ENCODE measurements around the gene ZNF710.
A peak's percentile ranks its signal among the peaks of the same experiment; 100 is the strongest.

ZNF710 gene

DNA sequence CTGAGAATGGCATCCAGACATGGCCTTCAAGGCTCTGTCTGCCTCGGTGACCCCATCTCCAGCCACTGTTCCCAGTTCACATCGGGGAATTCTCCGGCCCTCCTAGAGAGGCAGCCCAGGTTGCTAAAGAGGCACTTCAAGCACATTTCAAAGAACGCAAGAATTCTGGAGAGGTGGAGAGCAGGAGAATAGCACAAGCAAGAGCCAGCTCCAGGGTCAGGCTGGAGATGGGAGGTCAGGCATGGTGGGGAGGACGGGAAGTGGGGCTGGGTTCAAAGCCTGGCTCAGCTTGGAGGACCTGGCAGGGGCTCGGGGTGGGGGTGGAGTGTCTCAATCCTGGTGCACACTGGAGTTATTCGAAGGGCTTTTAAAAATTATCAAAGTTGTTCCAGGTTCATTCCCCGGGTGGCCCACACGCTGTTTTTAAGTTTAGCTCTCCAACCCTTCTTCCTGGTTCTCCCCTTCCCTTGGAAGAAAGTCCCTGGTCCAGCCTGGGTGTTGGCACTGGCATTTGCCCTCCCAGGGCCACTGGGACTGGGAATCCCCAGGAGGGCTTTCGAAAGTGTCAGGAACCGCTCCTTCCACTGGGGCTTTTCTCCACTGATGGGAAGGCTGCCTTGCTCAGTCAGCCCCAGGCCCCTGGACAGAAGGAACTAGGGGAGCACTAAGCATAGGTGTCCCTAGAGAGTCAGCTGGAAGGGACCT, 35.8 kb downstream of the ZNF710 start:
- H3K79me1 ChIP-seq (ENCODE audit: low read depth, low read length): peaks cover 8% of the 10 kb centered on the region
- no peaks in the 10 kb centered on the region for H3K36me3 ChIP-seq (replicated peaks in 1 of 2; ENCODE audit: control insufficient read depth in 2 of 2, insufficient read depth in 2 of 2, low read length in 2 of 2)
- peak overlapping the region; percentile 68 for H2BK12ac ChIP-seq (ENCODE audit: low read length)
- H3K27ac ChIP-seq (replicated peaks; ENCODE audit: low read length): peak overlapping the region; percentile 81
- peak overlapping the region; percentile 42 for H3K14ac ChIP-seq (ENCODE audit: low read length)
- no peak overlapping the region for H4K91ac ChIP-seq (ENCODE audit: low read depth, low read length, poor library complexity)
- no peak overlapping the region for H4K8ac ChIP-seq (ENCODE audit: low read depth, low read length)
- H2BK5ac ChIP-seq (ENCODE audit: low read length): peak overlapping the region; percentile 58
- H2AFZ ChIP-seq (ENCODE audit: low read length): no peak overlapping the region
- H3K27me3 ChIP-seq (ENCODE audit: control insufficient read depth in 3 of 3, insufficient read depth in 3 of 3, low read depth in 1 of 3, low read length in 3 of 3): no peaks in the 10 kb centered on the region
- H3K4me3 ChIP-seq (ENCODE audit: low read length in 2 of 2): no peak overlapping the region
- H3K9me3 ChIP-seq (replicated peaks in 1 of 2; ENCODE audit: control insufficient read depth in 2 of 2, insufficient read depth in 1 of 2, low read depth in 1 of 2, low read length in 2 of 2): no peaks in the 10 kb centered on the region
- peak overlapping the region; percentile 94 for H2AK5ac ChIP-seq (ENCODE audit: low read depth, low read length)
- peak overlapping the region; percentile 56 for H3K23ac ChIP-seq (ENCODE audit: low read depth, low read length, poor library complexity)
- H2BK15ac ChIP-seq (ENCODE audit: low read length): peak overlapping the region; percentile 63
- H3K18ac ChIP-seq (ENCODE audit: low read length): peak overlapping the region; percentile 68
- H2BK120ac ChIP-seq (ENCODE audit: low read depth, low read length): no peak overlapping the region
- H3K9ac ChIP-seq (ENCODE audit: low read depth, low read length, poor library complexity): no peak overlapping the region
- no peak for DNase-seq (ENCODE audit: low spot score)
- no CpG with 5 or more reads among the region's 11 CpGs for WGBS, 2 donors (ENCODE audit: extremely low coverage in 2 of 2, insufficient read length in 2 of 2, insufficient replicate concordance in 1 of 2)
- no peak overlapping the region for H3K4ac ChIP-seq (ENCODE audit: low read length)
- H3K4me2 ChIP-seq (ENCODE audit: insufficient read depth, low read length, poor library complexity, severe bottlenecking): no peak overlapping the region
- H3K4me1 ChIP-seq (ENCODE audit: control insufficient read depth in 2 of 2, insufficient read depth in 1 of 2, low read depth in 1 of 2, low read length in 2 of 2): peaks cover 42 to 46% of the 10 kb centered on the region in 2 donors

DNA sequence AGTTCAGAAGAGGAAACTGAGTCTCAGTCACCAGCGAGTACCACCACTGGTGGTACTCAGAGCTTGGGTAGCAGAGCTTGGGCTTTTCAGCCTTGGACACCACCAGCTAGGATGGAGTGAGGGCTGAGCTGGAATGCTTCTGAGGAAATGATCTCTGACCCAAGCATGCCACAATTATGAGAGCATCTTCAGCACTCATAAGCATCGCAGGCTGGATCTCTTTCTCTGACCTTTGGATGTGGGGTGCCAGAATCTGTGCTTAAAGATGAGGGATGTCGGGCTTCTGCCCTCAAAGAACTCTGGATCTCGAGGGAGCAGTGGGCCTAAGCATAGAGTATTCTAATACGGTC, 36.4 kb downstream of the ZNF710 start:
- Histone ChIP-seq H3K4me2 (ENCODE audit: insufficient read depth, low read length, poor library complexity, severe bottlenecking) (no peak overlapping the region), H4K91ac (ENCODE audit: low read depth, low read length, poor library complexity) (no peak overlapping the region), H2BK5ac (ENCODE audit: low read length) (peak overlapping the region; percentile 58), H2BK15ac (ENCODE audit: low read length) (peak overlapping the region; percentile 63), H2AK5ac (ENCODE audit: low read depth, low read length) (peak overlapping the region; percentile 49), H2AFZ (ENCODE audit: low read length) (no peak overlapping the region), H3K4me3 (ENCODE audit: low read length in 2 of 2) (no peak overlapping the region), H3K9me3 (replicated peaks in 1 of 2; ENCODE audit: control insufficient read depth in 2 of 2, insufficient read depth in 1 of 2, low read depth in 1 of 2, low read length in 2 of 2) (no peaks in the 10 kb centered on the region), H3K27ac (replicated peaks; ENCODE audit: low read length) (no peak overlapping the region), H2BK12ac (ENCODE audit: low read length) (peak overlapping the region; percentile 68), H3K18ac (ENCODE audit: low read length) (peak overlapping the region; percentile 55), H3K4me1 (ENCODE audit: control insufficient read depth in 2 of 2, insufficient read depth in 1 of 2, low read depth in 1 of 2, low read length in 2 of 2) (peaks cover 43 to 51% of the 10 kb centered on the region in 2 donors), H3K79me1 (ENCODE audit: low read depth, low read length) (peaks cover 9% of the 10 kb centered on the region), H3K4ac (ENCODE audit: low read length) (no peak overlapping the region), H4K8ac (ENCODE audit: low read depth, low read length) (no peak overlapping the region), H3K27me3 (ENCODE audit: control insufficient read depth in 3 of 3, insufficient read depth in 3 of 3, low read depth in 1 of 3, low read length in 3 of 3) (no peaks in the 10 kb centered on the region), H3K9ac (ENCODE audit: low read depth, low read length, poor library complexity) (no peak overlapping the region), H3K14ac (ENCODE audit: low read length) (no peak overlapping the region), H2BK120ac (ENCODE audit: low read depth, low read length) (no peak overlapping the region), H3K23ac (ENCODE audit: low read depth, low read length, poor library complexity) (peak overlapping the region; percentile 18), H3K36me3 (replicated peaks in 1 of 2; ENCODE audit: control insufficient read depth in 2 of 2, insufficient read depth in 2 of 2, low read length in 2 of 2) (peaks cover 0 to 2% of the 10 kb centered on the region in 2 donors)
- DNase-seq (ENCODE audit: low spot score): no peak
- no CpG with 5 or more reads among the region's 5 CpGs for WGBS, 2 donors (ENCODE audit: extremely low coverage in 2 of 2, insufficient read length in 2 of 2, insufficient replicate concordance in 1 of 2)

GRCh38 chr15:90037961-90038631, 37.0 kb downstream of the ZNF710 start:
- no peak overlapping the region for H4K91ac ChIP-seq (ENCODE audit: low read depth, low read length, poor library complexity)
- no CpG with 5 or more reads among the region's 14 CpGs for WGBS, 2 donors (ENCODE audit: extremely low coverage in 2 of 2, insufficient read length in 2 of 2, insufficient replicate concordance in 1 of 2)

GRCh38 chr15:90038632-90039095, 37.5 kb downstream of the ZNF710 start:
- peaks cover 10% of the 10 kb centered on the region for H3K79me1 ChIP-seq (ENCODE audit: low read depth, low read length)
- no peak overlapping the region for H4K91ac ChIP-seq (ENCODE audit: low read depth, low read length, poor library complexity)
- no peak overlapping the region for H2BK120ac ChIP-seq (ENCODE audit: low read depth, low read length)
- no peaks in the 10 kb centered on the region for H3K27me3 ChIP-seq (ENCODE audit: control insufficient read depth in 3 of 3, insufficient read depth in 3 of 3, low read depth in 1 of 3, low read length in 3 of 3)
- no peak overlapping the region for H2BK5ac ChIP-seq (ENCODE audit: low read length)
- no peak overlapping the region for H3K27ac ChIP-seq (replicated peaks; ENCODE audit: low read length)
- H3K36me3 ChIP-seq (replicated peaks in 1 of 2; ENCODE audit: control insufficient read depth in 2 of 2, insufficient read depth in 2 of 2, low read length in 2 of 2): peaks cover 0 to 4% of the 10 kb centered on the region in 2 donors
- H3K4me3 ChIP-seq (ENCODE audit: low read length in 2 of 2): no peak overlapping the region
- H2BK15ac ChIP-seq (ENCODE audit: low read length): no peak overlapping the region
- no peak for DNase-seq (ENCODE audit: low spot score)
- no peak overlapping the region for H3K14ac ChIP-seq (ENCODE audit: low read length)
- no peak overlapping the region for H3K18ac ChIP-seq (ENCODE audit: low read length)
- H4K8ac ChIP-seq (ENCODE audit: low read depth, low read length): no peak overlapping the region
- H2BK12ac ChIP-seq (ENCODE audit: low read length): no peak overlapping the region
- H3K4ac ChIP-seq (ENCODE audit: low read length): no peak overlapping the region
- WGBS, 2 donors (ENCODE audit: extremely low coverage in 2 of 2, insufficient read length in 2 of 2, insufficient replicate concordance in 1 of 2): no CpG with 5 or more reads among the region's 3 CpGs
- H2AFZ ChIP-seq (ENCODE audit: low read length): no peak overlapping the region
- no peak overlapping the region for H3K4me2 ChIP-seq (ENCODE audit: insufficient read depth, low read length, poor library complexity, severe bottlenecking)
- no peak overlapping the region for H3K9ac ChIP-seq (ENCODE audit: low read depth, low read length, poor library complexity)
- no peak overlapping the region for H2AK5ac ChIP-seq (ENCODE audit: low read depth, low read length)
- H3K23ac ChIP-seq (ENCODE audit: low read depth, low read length, poor library complexity): no peak overlapping the region
- peaks cover 54 to 56% of the 10 kb centered on the region in 2 donors for H3K4me1 ChIP-seq (ENCODE audit: control insufficient read depth in 2 of 2, insufficient read depth in 1 of 2, low read depth in 1 of 2, low read length in 2 of 2)
- no peaks in the 10 kb centered on the region for H3K9me3 ChIP-seq (replicated peaks in 1 of 2; ENCODE audit: control insufficient read depth in 2 of 2, insufficient read depth in 1 of 2, low read depth in 1 of 2, low read length in 2 of 2)

More at GRCh38 chr15:90037961-90038631, 37.0 kb downstream of the ZNF710 start:
- Histone ChIP-seq H2BK120ac (ENCODE audit: low read depth, low read length) (no peak overlapping the region), H2BK15ac (ENCODE audit: low read length) (no peak overlapping the region), H2BK5ac (ENCODE audit: low read length) (no peak overlapping the region), H2AK5ac (ENCODE audit: low read depth, low read length) (peak overlapping the region; percentile 49), H3K36me3 (replicated peaks in 1 of 2; ENCODE audit: control insufficient read depth in 2 of 2, insufficient read depth in 2 of 2, low read length in 2 of 2) (peaks cover 0 to 4% of the 10 kb centered on the region in 2 donors), H3K14ac (ENCODE audit: low read length) (no peak overlapping the region), H3K4ac (ENCODE audit: low read length) (no peak overlapping the region), H3K4me2 (ENCODE audit: insufficient read depth, low read length, poor library complexity, severe bottlenecking) (no peak overlapping the region), H3K9ac (ENCODE audit: low read depth, low read length, poor library complexity) (no peak overlapping the region), H3K23ac (ENCODE audit: low read depth, low read length, poor library complexity) (no peak overlapping the region), H3K4me1 (ENCODE audit: control insufficient read depth in 2 of 2, insufficient read depth in 1 of 2, low read depth in 1 of 2, low read length in 2 of 2) (peaks cover 49 to 56% of the 10 kb centered on the region in 2 donors), H3K27ac (replicated peaks; ENCODE audit: low read length) (no peak overlapping the region), H3K4me3 (ENCODE audit: low read length in 2 of 2) (no peak overlapping the region), H2BK12ac (ENCODE audit: low read length) (no peak overlapping the region), H3K79me1 (ENCODE audit: low read depth, low read length) (peaks cover 10% of the 10 kb centered on the region), H4K8ac (ENCODE audit: low read depth, low read length) (no peak overlapping the region), H2AFZ (ENCODE audit: low read length) (no peak overlapping the region), H3K27me3 (ENCODE audit: control insufficient read depth in 3 of 3, insufficient read depth in 3 of 3, low read depth in 1 of 3, low read length in 3 of 3) (no peaks in the 10 kb centered on the region), H3K9me3 (replicated peaks in 1 of 2; ENCODE audit: control insufficient read depth in 2 of 2, insufficient read depth in 1 of 2, low read depth in 1 of 2, low read length in 2 of 2) (no peaks in the 10 kb centered on the region), H3K18ac (ENCODE audit: low read length) (peak overlapping the region; percentile 76)
- DNase-seq (ENCODE audit: low spot score): no peak

Measured in neuronal stem cell (in vitro differentiated cells).